Measurements from ENCODE around the gene PLPPR4.

Gene PLPPR4

GRCh38 chr1:99304725-99305282 lies 40.5 kb downstream of the PLPPR4 start:
- Mint-ChIP-seq H3K9me3 (peaks cover 5% of the 10 kb centered on the region), H3K4me1 (no peaks in the 10 kb centered on the region), H3K36me3 (no peaks in the 10 kb centered on the region), H3K4me3 (no peak overlapping the region), H3K27ac (no peak overlapping the region), H3K27me3 (no peaks in the 10 kb centered on the region)
- ATAC-seq: no peak

- Mint-ChIP-seq H3K27ac (no peak overlapping the region), H3K9me3 (peaks cover 5% of the 10 kb centered on the region), H3K27me3 (no peaks in the 10 kb centered on the region), H3K4me1 (no peaks in the 10 kb centered on the region), H3K36me3 (no peaks in the 10 kb centered on the region), H3K4me3 (no peak overlapping the region)
- no peak for ATAC-seq
Observed at GRCh38 chr1:99305626-99306025, 41.3 kb downstream of the PLPPR4 start.

GRCh38 chr1:99306056-99306455 lies 41.8 kb downstream of the PLPPR4 start:
- ATAC-seq: no peak
- no peak overlapping the region for H3K27ac Mint-ChIP-seq
- no peaks in the 10 kb centered on the region for H3K4me1 Mint-ChIP-seq
- H3K27me3 Mint-ChIP-seq: no peaks in the 10 kb centered on the region
- no peaks in the 10 kb centered on the region for H3K36me3 Mint-ChIP-seq
- peaks cover 5% of the 10 kb centered on the region for H3K9me3 Mint-ChIP-seq
- H3K4me3 Mint-ChIP-seq: no peak overlapping the region

GRCh38 chr1:99306644-99307043 lies 42.4 kb downstream of the PLPPR4 start:
- Mint-ChIP-seq H3K27me3 (no peaks in the 10 kb centered on the region), H3K9me3 (peaks cover 5% of the 10 kb centered on the region), H3K27ac (no peak overlapping the region), H3K4me1 (no peaks in the 10 kb centered on the region), H3K36me3 (no peaks in the 10 kb centered on the region), H3K4me3 (no peak overlapping the region)
- ATAC-seq: no peak

- H3K4me3 Mint-ChIP-seq: no peak overlapping the region
- no peak overlapping the region for H3K27ac Mint-ChIP-seq
- no peak for ATAC-seq
- H3K4me1 Mint-ChIP-seq: no peaks in the 10 kb centered on the region
- peaks cover 3% of the 10 kb centered on the region for H3K9me3 Mint-ChIP-seq
- no peaks in the 10 kb centered on the region for H3K36me3 Mint-ChIP-seq
- no peaks in the 10 kb centered on the region for H3K27me3 Mint-ChIP-seq
Observed at GRCh38 chr1:99315305-99315704, 51.0 kb downstream of the PLPPR4 start.

- H3K27me3 Mint-ChIP-seq: no peaks in the 10 kb centered on the region
- no peak overlapping the region for H3K27ac Mint-ChIP-seq
- no peaks in the 10 kb centered on the region for H3K36me3 Mint-ChIP-seq
- H3K9me3 Mint-ChIP-seq: no peaks in the 10 kb centered on the region
- H3K4me3 Mint-ChIP-seq: no peak overlapping the region
- no peak for ATAC-seq
- no peaks in the 10 kb centered on the region for H3K4me1 Mint-ChIP-seq
Observed at GRCh38 chr1:99326215-99326949, 62.1 kb downstream of the PLPPR4 start.

GRCh38 chr1:99327357-99327756 lies 63.1 kb downstream of the PLPPR4 start:
- H3K36me3 Mint-ChIP-seq: no peaks in the 10 kb centered on the region
- no peak overlapping the region for H3K27ac Mint-ChIP-seq
- no peak overlapping the region for H3K4me3 Mint-ChIP-seq
- H3K27me3 Mint-ChIP-seq: no peaks in the 10 kb centered on the region
- no peaks in the 10 kb centered on the region for H3K4me1 Mint-ChIP-seq
- no peak for ATAC-seq
- H3K9me3 Mint-ChIP-seq: no peaks in the 10 kb centered on the region

GRCh38 chr1:99328171-99328570 lies 63.9 kb downstream of the PLPPR4 start:
- H3K27ac Mint-ChIP-seq: no peak overlapping the region
- no peaks in the 10 kb centered on the region for H3K4me1 Mint-ChIP-seq
- no peaks in the 10 kb centered on the region for H3K9me3 Mint-ChIP-seq
- ATAC-seq: no peak
- H3K4me3 Mint-ChIP-seq: no peak overlapping the region
- no peaks in the 10 kb centered on the region for H3K36me3 Mint-ChIP-seq
- no peaks in the 10 kb centered on the region for H3K27me3 Mint-ChIP-seq

GRCh38 chr1:99331083-99331482 lies 66.8 kb downstream of the PLPPR4 start:
- ATAC-seq: no peak
- no peaks in the 10 kb centered on the region for H3K27me3 Mint-ChIP-seq

GRCh38 chr1:99331636-99332035 lies 67.3 kb downstream of the PLPPR4 start:
- no peak overlapping the region for H3K27ac Mint-ChIP-seq
- H3K4me1 Mint-ChIP-seq: no peaks in the 10 kb centered on the region
- no peak overlapping the region for H3K4me3 Mint-ChIP-seq
- ATAC-seq: no peak
- H3K27me3 Mint-ChIP-seq: no peaks in the 10 kb centered on the region
- no peaks in the 10 kb centered on the region for H3K36me3 Mint-ChIP-seq
- H3K9me3 Mint-ChIP-seq: no peaks in the 10 kb centered on the region

More at GRCh38 chr1:99331083-99331482, 66.8 kb downstream of the PLPPR4 start:
- no peaks in the 10 kb centered on the region for H3K36me3 Mint-ChIP-seq
- no peak overlapping the region for H3K27ac Mint-ChIP-seq
- no peaks in the 10 kb centered on the region for H3K9me3 Mint-ChIP-seq
- no peaks in the 10 kb centered on the region for H3K4me1 Mint-ChIP-seq
- no peak overlapping the region for H3K4me3 Mint-ChIP-seq

- ATAC-seq: no peak
Observed at GRCh38 chr1:99332561-99332960, 68.3 kb downstream of the PLPPR4 start.

GRCh38 chr1:99334991-99335390 lies 70.7 kb downstream of the PLPPR4 start:
- H3K9me3 Mint-ChIP-seq: no peaks in the 10 kb centered on the region
- no peak overlapping the region for H3K4me3 Mint-ChIP-seq
- H3K36me3 Mint-ChIP-seq: no peaks in the 10 kb centered on the region
- no peaks in the 10 kb centered on the region for H3K27me3 Mint-ChIP-seq
- no peak overlapping the region for H3K27ac Mint-ChIP-seq
- H3K4me1 Mint-ChIP-seq: no peaks in the 10 kb centered on the region
- no peak for ATAC-seq

More at GRCh38 chr1:99332561-99332960, 68.3 kb downstream of the PLPPR4 start:
- Mint-ChIP-seq H3K4me1 (no peaks in the 10 kb centered on the region), H3K27ac (no peak overlapping the region), H3K27me3 (no peaks in the 10 kb centered on the region), H3K4me3 (no peak overlapping the region), H3K9me3 (no peaks in the 10 kb centered on the region), H3K36me3 (no peaks in the 10 kb centered on the region)

GRCh38 chr1:99347041-99347684 lies 82.9 kb downstream of the PLPPR4 start:
- no peaks in the 10 kb centered on the region for H3K9me3 Mint-ChIP-seq
- no peaks in the 10 kb centered on the region for H3K27me3 Mint-ChIP-seq
- ATAC-seq: no peak
- H3K4me1 Mint-ChIP-seq: no peaks in the 10 kb centered on the region
- no peak overlapping the region for H3K4me3 Mint-ChIP-seq
- no peaks in the 10 kb centered on the region for H3K36me3 Mint-ChIP-seq
- no peak overlapping the region for H3K27ac Mint-ChIP-seq

- H3K27me3 Mint-ChIP-seq: no peaks in the 10 kb centered on the region
- no peaks in the 10 kb centered on the region for H3K36me3 Mint-ChIP-seq
- no peaks in the 10 kb centered on the region for H3K4me1 Mint-ChIP-seq
- H3K9me3 Mint-ChIP-seq: no peaks in the 10 kb centered on the region
- no peak overlapping the region for H3K27ac Mint-ChIP-seq
- no peak overlapping the region for H3K4me3 Mint-ChIP-seq
- ATAC-seq: no peak
Observed at GRCh38 chr1:99348397-99349132, 84.3 kb downstream of the PLPPR4 start.

GRCh38 chr1:99352821-99353220 lies 88.5 kb downstream of the PLPPR4 start:
- no peaks in the 10 kb centered on the region for H3K4me1 Mint-ChIP-seq
- no peaks in the 10 kb centered on the region for H3K36me3 Mint-ChIP-seq
- no peaks in the 10 kb centered on the region for H3K27me3 Mint-ChIP-seq
- no peak for ATAC-seq
- peaks cover 5% of the 10 kb centered on the region for H3K9me3 Mint-ChIP-seq
- no peak overlapping the region for H3K4me3 Mint-ChIP-seq
- no peak overlapping the region for H3K27ac Mint-ChIP-seq

Measured in stimulated activated memory B cell treated with anti-CD40 and anti-IgM and Interleukin-4, amounts not matched to agents 10 μg/mL and 1 μg/mL and 100 μg/mL, for 72 hours (primary cell).